Measurements from ENCODE around the gene CFAP65. TPM values are rescaled to one million over a fixed set of nuclear protein-coding genes. Genes with fewer than 3 reads are reported as not detected.

CFAP65 gene, protein sequence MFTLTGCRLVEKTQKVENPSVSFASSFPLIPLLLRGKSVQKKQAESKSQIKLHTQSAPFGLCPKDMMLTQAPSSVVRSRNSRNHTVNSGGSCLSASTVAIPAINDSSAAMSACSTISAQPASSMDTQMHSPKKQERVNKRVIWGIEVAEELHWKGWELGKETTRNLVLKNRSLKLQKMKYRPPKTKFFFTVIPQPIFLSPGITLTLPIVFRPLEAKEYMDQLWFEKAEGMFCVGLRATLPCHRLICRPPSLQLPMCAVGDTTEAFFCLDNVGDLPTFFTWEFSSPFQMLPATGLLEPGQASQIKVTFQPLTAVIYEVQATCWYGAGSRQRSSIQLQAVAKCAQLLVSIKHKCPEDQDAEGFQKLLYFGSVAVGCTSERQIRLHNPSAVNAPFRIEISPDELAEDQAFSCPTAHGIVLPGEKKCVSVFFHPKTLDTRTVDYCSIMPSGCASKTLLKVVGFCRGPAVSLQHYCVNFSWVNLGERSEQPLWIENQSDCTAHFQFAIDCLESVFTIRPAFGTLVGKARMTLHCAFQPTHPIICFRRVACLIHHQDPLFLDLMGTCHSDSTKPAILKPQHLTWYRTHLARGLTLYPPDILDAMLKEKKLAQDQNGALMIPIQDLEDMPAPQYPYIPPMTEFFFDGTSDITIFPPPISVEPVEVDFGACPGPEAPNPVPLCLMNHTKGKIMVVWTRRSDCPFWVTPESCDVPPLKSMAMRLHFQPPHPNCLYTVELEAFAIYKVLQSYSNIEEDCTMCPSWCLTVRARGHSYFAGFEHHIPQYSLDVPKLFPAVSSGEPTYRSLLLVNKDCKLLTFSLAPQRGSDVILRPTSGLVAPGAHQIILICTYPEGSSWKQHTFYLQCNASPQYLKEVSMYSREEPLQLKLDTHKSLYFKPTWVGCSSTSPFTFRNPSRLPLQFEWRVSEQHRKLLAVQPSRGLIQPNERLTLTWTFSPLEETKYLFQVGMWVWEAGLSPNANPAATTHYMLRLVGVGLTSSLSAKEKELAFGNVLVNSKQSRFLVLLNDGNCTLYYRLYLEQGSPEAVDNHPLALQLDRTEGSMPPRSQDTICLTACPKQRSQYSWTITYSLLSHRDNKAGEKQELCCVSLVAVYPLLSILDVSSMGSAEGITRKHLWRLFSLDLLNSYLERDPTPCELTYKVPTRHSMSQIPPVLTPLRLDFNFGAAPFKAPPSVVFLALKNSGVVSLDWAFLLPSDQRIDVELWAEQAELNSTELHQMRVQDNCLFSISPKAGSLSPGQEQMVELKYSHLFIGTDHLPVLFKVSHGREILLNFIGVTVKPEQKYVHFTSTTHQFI (N-terminal part only)
- 1 to 10 TPM in 1 of 2 donors, not detected in 1; 4.4 TPM for total RNA-seq

DNA sequence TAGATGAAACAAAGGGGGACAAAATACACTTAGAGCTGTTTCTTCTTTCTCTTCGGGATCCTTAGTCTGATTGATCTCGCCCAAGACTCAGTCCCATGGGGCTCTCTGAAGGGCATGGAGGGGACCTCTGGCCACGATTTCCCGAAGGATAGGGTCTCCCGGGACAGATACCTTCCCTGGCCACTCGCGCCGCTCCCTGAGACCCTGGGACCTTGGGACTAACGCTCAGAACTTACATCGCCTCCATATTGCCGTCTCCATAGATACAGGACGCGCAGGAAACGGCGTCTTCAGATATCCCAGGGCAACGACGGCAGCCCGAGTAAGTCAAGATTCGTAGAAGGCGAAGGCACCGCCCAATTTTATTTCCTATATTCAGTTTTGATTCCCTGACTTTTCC, at the start of gene CFAP65:
Gene CFAP65, minus strand, starts transcription at position 265 of the 400 bp plus-strand sequence. CDS start 2,468 bp downstream, outside the sequence.
- peak; percentile 67 for TF ChIP-seq POLR2AphosphoS5 (IDR thresholded peaks at IDR 0.05)
- no peak for TF ChIP-seq CTCF (IDR thresholded peaks at IDR 0.05)
- no peak for TF ChIP-seq POLR2A (IDR thresholded peaks at IDR 0.05)
- no peaks in the 10 kb centered on the region for H3K4me1 ChIP-seq (replicated peaks)
- no peaks in the 10 kb centered on the region for H3K9me3 ChIP-seq
- DNase-seq (ENCODE audit: low spot score) = peak; percentile 34
- intact Hi-C loops (cut with DNase I) = no loop called here
- whole genome bisulfite sequencing = 2% methylated on average over 21 of the region's 21 CpGs
- H3K27me3 ChIP-seq (replicated peaks; ENCODE audit: insufficient read depth) = no peaks in the 10 kb centered on the region
- H3K27ac ChIP-seq = no peak within 1 kb of the TSS
- H3K36me3 ChIP-seq = no peaks in the 10 kb centered on the region
- H3K4me3 ChIP-seq = peak within 1 kb of the TSS in 1 of 2 donors; percentile 16

DNA sequence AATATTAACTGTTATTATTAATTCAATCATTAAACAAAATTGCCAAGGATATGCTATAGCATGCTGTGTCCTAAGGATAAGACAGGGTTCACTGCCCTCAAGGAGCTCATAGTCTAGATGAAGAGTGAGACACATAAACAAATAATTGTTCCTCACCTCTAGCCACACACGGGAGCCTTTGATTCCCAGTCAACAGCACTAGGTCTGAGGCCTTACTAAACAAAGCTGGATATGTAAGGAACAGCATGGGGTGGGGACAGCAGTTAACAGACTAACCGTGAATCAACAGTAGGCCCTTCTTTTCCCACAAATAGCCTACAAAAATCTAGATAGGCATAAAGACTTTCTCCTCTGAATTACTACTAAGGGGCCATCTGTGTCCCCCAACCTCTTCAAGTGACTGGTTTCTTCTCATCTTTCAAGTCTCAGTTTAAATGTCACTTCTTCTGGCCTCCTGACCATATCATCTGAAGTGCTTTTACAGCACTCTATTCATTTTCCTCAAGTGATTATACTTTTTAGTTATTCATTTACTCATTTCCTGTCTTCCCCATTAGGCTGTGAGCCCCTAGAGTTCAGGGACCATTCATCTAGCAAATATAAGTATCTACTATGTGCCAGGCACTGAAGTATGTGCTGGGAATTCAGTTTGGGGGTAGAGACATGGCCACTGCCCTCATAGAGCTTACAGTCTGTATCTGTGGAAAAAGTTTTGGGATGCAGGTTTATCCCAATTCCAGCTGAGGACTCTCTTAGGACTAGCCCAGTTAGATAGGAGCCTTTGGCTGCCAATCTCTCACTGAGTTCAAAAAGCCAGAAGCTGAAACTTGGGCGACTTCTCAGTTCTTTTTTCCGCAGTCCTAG, 49.4 kb upstream of the CFAP65 start:
- TF ChIP-seq POLR2AphosphoS5 (IDR thresholded peaks at IDR 0.05) (no peak), CTCF (IDR thresholded peaks at IDR 0.05) (no peak), POLR2A (IDR thresholded peaks at IDR 0.05) (no peak)
- H3K27ac ChIP-seq = no peak overlapping the region
- no peaks in the 10 kb centered on the region for H3K36me3 ChIP-seq
- H3K4me1 ChIP-seq (replicated peaks) = no peaks in the 10 kb centered on the region
- no peaks in the 10 kb centered on the region for H3K9me3 ChIP-seq
- no peaks in the 10 kb centered on the region for H3K27me3 ChIP-seq (replicated peaks; ENCODE audit: insufficient read depth)
- intact Hi-C loops (cut with DNase I) = no loop called here
- 69% methylated on average over 4 of the region's 4 CpGs for WGBS
- H3K4me3 ChIP-seq = no peak overlapping the region
- no peak for DNase-seq (ENCODE audit: low spot score)

- H3K27me3 ChIP-seq (replicated peaks; ENCODE audit: insufficient read depth) = no peaks in the 10 kb centered on the region
- no peak for DNase-seq (ENCODE audit: low spot score)
- no peaks in the 10 kb centered on the region for H3K9me3 ChIP-seq
- H3K27ac ChIP-seq = no peak overlapping the region
- no peak overlapping the region for H3K4me3 ChIP-seq
- H3K36me3 ChIP-seq = no peaks in the 10 kb centered on the region
- TF ChIP-seq CTCF (IDR thresholded peaks at IDR 0.05) (no peak), POLR2A (IDR thresholded peaks at IDR 0.05) (no peak), POLR2AphosphoS5 (IDR thresholded peaks at IDR 0.05) (no peak)
- no peaks in the 10 kb centered on the region for H3K4me1 ChIP-seq (replicated peaks)
- WGBS = 95% methylated on average over 4 of the region's 4 CpGs
- intact Hi-C loops (cut with DNase I) = no loop called here
Observed at GRCh38 chr2:219089330-219089729, 48.0 kb upstream of the CFAP65 start.

DNA sequence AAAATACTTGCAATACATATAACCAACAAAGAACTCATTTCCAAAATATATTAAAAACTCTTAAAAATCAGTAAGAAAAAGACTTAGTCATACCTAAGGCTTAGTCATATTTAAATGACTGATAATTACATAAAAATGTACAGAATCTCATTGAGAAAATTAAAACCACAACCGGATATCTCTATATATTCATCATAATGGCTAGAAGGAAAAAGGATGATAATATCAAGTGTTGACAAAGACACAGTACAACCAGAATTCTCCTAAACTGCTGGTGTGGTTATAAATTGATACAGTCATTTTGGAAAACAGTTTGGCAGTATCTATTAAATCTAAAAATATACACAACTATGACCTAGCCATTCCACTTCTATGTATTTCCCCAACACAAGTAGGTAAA, 46.5 kb upstream of the CFAP65 start:
- no peak for DNase-seq (ENCODE audit: low spot score)
- intact Hi-C loops (cut with DNase I) = no loop called here
- H3K4me3 ChIP-seq = no peak overlapping the region
- WGBS = 95% methylated on average over 1 of the region's 1 CpG
- H3K27me3 ChIP-seq (replicated peaks; ENCODE audit: insufficient read depth) = no peaks in the 10 kb centered on the region
- no peaks in the 10 kb centered on the region for H3K9me3 ChIP-seq
- H3K27ac ChIP-seq = no peak overlapping the region
- H3K36me3 ChIP-seq = no peaks in the 10 kb centered on the region
- no peaks in the 10 kb centered on the region for H3K4me1 ChIP-seq (replicated peaks)
- TF ChIP-seq POLR2A (IDR thresholded peaks at IDR 0.05) (no peak), CTCF (IDR thresholded peaks at IDR 0.05) (no peak), POLR2AphosphoS5 (IDR thresholded peaks at IDR 0.05) (no peak)
